IPS DF 4.7 (cell line): Measurements from ENCODE around the gene SLC35E3.
"Not testable (repeated sequence)": the region's sequence is repeated elsewhere in the genome, so short reads cannot be mapped to it uniquely, and the experiment has no call there.

Experiments
- DNase-seq: peaks from one replicate; pipeline ENCODE4 v3.0.0-alpha.2; 2013; ENCODE audit warnings: low spot score; ENCODE audit errors: extremely low read depth

SLC35E3 gene

GRCh38 chr12:68811573-68811972, 65.6 kb downstream of the SLC35E3 start:
- DNase-seq = not testable (repeated sequence)

- no peak for DNase-seq
Observed at GRCh38 chr12:68812553-68813241, 66.7 kb downstream of the SLC35E3 start.

GRCh38 chr12:68813242-68813593, 67.2 kb downstream of the SLC35E3 start:
- no peak for DNase-seq

- no peak for DNase-seq
Observed at GRCh38 chr12:68814490-68815231, 68.7 kb downstream of the SLC35E3 start.

GRCh38 chr12:68815232-68815927, 69.4 kb downstream of the SLC35E3 start:
- no peak for DNase-seq

- DNase-seq = no peak
Observed at GRCh38 chr12:68815928-68816800, 70.2 kb downstream of the SLC35E3 start.

- DNase-seq = not testable (repeated sequence)
Observed at GRCh38 chr12:68819481-68819880, 73.5 kb downstream of the SLC35E3 start.

- no peak for DNase-seq
Observed at GRCh38 chr12:68821357-68822188, 75.6 kb downstream of the SLC35E3 start.

- DNase-seq = no peak
Observed at GRCh38 chr12:68823696-68824095, 77.7 kb downstream of the SLC35E3 start.

- DNase-seq = no peak
Observed at GRCh38 chr12:68824131-68824530, 78.2 kb downstream of the SLC35E3 start.

- no peak for DNase-seq
Observed at GRCh38 chr12:68824597-68825250, 78.7 kb downstream of the SLC35E3 start.

GRCh38 chr12:68825569-68826217, 79.7 kb downstream of the SLC35E3 start:
- DNase-seq = no peak

GRCh38 chr12:68827895-68828671, 82.1 kb downstream of the SLC35E3 start:
- no peak for DNase-seq

- no peak for DNase-seq
Observed at GRCh38 chr12:68828672-68829068, 82.7 kb downstream of the SLC35E3 start.
